HL-60/S4 (cell line): ENCODE results near the gene PIK3R1.

Experiments
- in situ Hi-C: fragments of 300-500 bp; cut with MboI; formaldehyde crosslinking; loops from 2 replicates; pipeline ENCODE4 v1.14.3; 2022; ENCODE audit warnings: low sequenced_read_pairs

The PIK3R1 gene

DNA sequence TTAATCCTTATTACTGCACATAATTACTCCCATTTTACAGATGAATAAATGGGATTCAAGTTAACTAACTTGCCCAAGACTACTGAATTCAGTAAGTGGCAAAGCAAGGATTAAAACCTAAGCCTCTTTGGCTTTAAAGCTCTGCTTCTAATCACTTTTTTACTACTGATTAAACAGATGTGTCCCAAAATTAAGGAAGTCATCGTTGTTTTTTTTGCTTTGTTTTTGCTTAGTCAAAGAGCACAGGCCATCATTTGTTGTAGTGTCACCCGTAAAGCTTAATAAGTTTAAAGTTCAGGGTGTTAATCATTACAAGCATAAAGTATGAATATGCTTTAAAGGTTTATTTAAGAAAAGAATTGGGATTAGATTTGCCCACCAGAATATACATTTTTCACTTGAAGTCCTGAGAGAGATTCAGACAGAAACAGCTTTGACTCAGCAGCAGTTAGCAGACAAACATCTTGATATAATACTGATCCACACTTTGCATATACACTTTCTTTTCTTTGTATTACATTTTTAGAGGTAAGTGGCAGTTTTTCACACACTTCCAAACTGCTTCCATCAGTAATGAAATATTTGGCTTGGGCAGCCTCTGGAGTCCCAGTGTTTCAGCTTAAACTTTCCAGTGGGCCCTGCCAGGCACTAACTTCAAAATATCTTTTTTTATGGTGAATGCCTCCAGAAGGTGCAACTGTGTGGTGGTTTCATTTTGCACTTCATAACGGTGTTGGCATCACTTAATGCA lies 52.7 kb downstream of the PIK3R1 start:
- in situ Hi-C loops: loop anchor here (25.0 kb wide), 1 partner anchor 1031 kb away; no protein-coding TSS in a partner anchor

DNA sequence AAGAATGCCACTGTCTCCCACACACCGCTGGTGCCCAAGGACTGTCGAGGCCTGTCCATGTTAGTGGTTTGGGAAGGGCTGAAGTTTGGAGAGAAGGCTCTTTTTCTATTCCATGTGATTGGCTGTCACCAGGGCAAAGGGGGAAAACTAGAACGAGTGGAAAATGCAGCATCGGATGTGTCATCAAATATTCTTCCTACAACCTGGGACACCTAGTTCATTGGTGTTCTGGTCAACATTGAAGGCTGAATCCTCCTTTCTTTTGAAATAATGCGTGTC lies 53.2 kb downstream of the PIK3R1 start:
- in situ Hi-C loops: loop anchor here (25.0 kb wide), 1 partner anchor 1031 kb away; no protein-coding TSS in a partner anchor

DNA sequence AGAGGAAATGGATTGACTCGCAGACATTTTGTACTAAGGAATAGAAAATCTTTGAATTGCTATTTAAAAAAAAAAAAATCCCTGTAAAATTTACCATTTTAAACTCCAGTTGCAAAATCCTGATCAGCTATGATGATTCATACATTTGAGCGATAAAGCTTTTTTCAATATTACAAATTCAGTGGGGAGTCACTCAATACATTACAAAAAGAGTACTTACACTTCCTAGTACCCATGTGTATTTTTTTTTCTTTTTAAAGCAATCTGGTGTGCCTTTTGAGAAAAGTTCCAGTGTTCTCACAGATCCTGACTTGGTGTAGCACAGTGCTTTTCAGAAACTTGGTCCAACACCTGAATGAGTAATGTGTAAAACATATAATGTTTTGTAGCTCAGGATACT lies 54.3 kb downstream of the PIK3R1 start:
- in situ Hi-C loops: loop anchor here (25.0 kb wide), 1 partner anchor 1033 kb away; no protein-coding TSS in a partner anchor

DNA sequence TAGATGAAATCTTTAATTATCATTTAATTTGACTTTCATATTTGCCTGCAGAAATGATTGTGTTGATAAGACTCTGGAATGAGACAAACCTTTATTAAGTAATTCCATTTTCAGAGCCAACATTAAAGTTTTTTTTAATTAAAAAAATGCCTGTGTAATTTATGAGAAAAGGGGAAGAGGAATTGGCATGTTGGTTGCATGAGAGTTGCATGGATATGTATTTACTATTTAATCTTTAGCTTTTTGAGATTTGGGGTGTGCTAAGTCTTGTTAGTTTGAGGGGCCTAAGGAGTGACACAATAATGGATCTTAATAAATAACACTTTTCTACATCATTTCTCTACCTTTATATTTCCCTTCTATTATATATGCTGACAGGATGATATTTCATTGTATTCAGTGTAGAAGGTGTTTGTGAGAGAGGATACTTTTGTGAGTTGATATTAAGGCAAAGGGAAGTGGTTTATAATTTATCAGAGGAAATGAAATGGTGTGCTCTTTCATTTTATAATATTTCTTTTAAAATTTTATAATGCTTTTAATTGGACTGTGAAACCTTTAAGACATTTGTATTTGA lies 54.9 kb downstream of the PIK3R1 start:
- in situ Hi-C loops: loop anchor here (25.0 kb wide), 1 partner anchor 1033 kb away; no protein-coding TSS in a partner anchor

DNA sequence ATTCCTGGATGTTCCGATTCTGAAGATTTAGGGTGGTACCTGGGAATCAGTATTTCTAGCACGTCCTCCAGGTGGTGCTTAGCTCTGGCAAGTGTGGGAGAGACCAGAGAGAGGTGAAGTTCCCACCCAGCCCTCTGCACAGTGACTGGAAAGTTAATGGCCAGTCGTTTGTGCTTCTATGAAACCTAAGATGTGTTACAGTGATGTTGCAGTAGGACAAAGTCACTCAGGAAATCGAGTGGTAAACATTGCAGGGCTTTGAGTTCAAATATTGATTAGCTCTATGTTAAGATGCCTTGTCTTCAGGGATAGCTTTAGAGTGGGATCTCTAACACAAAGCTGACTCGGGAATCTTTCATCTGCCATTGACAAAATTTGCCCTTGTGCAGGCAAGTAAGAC lies 55.6 kb downstream of the PIK3R1 start:
- in situ Hi-C loops: loop anchor here (25.0 kb wide), 1 partner anchor 1034 kb away; no protein-coding TSS in a partner anchor

DNA sequence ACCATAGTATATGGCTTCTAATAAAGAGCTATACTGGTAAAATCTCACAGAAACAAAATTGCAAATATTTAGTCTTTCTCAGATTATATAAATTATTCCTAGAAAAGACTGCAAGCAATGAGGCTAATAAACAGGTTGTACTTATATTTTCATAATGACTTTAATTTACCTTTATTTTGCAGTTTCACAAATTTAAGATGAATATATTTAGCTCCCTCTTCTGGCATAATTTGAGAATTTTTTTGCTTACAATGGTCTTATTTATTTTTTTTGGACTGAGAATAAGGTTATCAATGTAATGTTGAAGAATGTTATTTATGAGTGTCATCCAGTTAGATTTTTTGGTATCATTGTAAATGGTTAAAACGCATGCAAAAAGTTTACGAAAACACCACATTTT lies 56.7 kb downstream of the PIK3R1 start:
- in situ Hi-C loops: loop anchor here (25.0 kb wide), 1 partner anchor 1035 kb away; no protein-coding TSS in a partner anchor

DNA sequence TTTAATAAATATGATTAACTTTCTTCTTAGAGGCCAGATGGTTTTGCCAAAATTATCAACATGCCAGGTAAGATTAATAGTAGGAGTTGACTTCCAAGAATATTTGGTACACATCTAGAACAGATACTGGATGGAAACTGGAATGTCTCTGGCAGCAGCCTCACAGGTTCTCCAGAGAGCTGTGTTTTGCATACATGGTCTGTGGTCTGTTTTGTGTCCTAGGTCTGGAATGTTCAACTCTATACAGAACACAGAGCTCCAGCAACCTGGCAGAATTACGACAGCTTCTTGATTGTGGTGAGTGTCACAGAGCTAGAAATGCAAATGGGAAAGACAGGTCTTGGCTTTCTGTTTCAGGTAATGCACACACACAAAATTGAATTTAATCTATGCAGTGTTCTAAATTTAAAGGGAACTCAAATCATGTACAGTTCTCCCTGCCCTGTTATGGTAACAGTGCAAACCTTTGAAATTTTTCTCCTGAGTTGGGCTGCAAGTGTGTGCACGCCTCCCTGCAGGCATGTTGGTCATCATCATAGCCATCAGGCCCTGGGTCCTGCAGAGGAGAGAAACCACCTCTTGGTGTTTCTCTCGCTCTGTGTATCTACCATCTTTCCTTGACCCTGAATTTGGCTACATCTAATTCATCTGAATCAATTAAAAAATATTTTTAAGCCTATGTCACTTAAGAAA lies 58.3 kb downstream of the PIK3R1 start:
- in situ Hi-C loops: loop anchor here (25.0 kb wide), 1 partner anchor 1037 kb away; no protein-coding TSS in a partner anchor

DNA sequence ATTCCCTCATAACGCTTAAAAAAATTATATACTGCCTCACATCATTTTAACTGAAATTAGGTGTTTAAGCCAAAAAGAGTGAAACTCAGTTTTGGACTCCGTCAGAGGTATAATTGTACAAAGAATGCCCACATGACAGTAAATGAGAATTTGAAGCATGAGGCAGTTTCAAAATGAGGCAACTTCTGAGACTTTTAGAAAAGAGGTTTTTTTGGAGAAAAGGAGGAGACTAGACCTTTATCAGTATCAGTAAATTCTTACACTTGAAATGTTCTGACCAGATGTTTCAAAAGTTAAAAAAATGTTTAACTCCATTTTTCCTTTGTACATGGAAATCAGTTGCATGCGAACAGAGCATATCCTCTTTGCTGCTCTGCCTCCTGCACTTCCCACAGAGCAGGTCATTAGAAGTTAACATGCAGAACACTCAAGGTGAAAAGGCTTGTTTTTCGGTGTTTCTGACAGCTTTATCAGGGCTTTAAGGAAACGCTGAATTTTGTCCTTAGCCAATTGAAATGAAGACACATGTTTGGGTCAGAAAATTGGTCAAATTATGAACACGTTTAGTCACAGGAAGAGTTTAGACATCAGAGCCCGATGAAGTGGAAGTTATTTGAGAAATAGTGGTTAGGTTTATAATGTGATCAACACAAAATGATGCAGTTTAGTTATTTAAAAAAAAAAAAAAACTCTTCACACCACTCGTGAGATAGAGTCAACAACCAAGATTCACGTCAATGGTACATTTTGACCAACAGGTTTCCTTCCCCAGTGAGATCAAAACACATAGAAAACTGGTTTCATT lies 59.5 kb downstream of the PIK3R1 start:
- in situ Hi-C loops: loop anchor here (25.0 kb wide), 2 partner anchors 187 to 1038 kb away; no protein-coding TSS in a partner anchor

DNA sequence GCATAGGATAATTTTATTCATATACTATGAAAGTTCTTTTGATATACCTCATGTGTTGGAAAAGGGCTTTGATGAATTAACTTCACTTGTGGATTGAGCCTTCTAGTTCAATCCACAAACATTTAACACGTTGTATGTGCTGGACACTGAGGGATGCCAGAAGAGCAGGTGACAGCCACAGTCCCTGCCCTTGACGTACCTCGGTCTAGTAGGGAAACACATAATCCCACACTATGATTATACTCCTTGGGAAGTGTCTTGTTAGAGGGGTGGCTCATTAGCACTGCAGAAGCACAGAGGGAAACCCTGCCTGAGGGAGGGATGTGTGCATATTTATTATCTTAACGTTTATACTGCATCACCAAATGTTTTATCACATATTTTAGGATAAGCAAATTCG lies 61.2 kb downstream of the PIK3R1 start:
- in situ Hi-C loops: loop anchor here (25.0 kb wide), 1 partner anchor 186 kb away; no protein-coding TSS in a partner anchor

DNA sequence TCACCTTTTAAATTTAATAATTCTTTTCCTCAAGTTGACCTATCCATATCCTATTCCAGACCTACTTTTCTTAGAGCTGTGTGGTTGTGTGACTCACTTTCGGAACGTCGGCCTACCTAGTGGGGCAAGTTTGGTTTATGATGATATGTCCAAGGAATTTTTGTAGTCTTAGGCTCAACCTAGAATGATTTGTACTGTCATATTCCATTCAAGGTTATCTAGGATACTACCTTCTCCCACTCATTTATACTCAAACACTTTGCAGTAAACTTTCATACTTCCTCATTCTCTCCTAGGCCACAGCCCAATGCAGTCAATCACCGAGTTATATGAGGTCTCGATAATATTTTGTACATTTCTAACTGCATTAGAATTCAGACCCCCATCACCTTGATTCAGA lies 61.9 kb downstream of the PIK3R1 start:
- in situ Hi-C loops: loop anchor here (25.0 kb wide), 1 partner anchor 185 kb away; no protein-coding TSS in a partner anchor

DNA sequence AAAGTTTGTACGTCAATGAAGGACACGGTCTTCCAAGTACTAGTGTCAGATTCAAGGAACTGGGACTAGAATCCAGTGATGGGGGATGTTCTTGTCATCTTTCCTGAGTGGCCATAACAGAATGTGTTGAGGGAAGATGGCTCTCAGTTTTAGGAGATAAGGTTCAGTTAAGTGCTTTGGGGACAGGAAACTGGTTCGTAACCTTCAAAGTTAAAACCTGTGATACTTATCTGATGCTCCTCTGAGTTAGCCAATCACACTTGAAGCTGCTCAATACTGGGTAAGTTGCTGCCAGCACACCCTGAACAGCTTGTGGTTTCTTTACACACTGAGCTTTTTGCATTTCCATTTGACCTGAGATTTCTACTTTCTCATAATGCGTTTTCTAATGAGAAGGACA lies 64.4 kb downstream of the PIK3R1 start:
- in situ Hi-C loops: loop anchor here (25.0 kb wide), 1 partner anchor 182 kb away; no protein-coding TSS in a partner anchor

DNA sequence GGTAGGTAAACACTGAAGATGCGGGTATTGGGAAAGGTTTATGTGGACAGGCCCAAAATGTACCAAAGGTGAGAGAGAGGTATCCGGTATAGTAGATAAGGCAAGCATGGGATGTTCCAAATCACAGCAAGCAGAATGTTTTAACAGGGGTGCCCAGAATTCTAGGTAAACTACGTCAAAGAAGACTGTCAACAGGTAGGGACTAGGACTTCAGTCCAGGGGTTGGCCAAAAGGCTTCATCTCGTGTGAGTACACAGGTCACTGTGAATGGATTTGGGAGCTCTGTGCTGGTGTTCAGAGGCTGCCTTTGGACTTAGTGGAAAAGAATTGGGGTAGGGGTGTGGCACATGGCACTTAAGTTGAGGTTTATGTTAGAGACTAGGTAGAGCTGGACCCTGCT lies 66.4 kb downstream of the PIK3R1 start:
- in situ Hi-C loops: loop anchor here (25.0 kb wide), 1 partner anchor 180 kb away; no protein-coding TSS in a partner anchor

DNA sequence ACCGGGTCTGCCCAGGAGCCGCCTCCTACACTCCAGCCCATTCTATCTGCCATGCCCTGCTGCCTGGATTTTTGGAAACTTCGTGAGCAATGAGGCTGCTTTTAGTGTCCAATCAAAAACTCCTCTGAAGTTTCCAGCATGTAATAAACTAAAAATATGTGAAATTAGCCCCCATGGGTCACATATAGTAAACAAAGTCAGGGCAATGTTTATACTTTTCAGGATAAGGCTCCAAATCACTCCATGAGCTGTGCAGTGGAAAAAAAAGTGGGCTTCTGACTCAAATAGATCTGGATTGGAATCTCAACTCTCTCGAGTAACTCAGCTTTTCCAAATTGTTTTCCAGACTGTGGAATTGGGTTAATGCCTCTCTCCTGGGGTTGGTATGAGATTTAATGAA lies 68.2 kb downstream of the PIK3R1 start:
- in situ Hi-C loops: loop anchor here (25.0 kb wide), 1 partner anchor 179 kb away; no protein-coding TSS in a partner anchor

DNA sequence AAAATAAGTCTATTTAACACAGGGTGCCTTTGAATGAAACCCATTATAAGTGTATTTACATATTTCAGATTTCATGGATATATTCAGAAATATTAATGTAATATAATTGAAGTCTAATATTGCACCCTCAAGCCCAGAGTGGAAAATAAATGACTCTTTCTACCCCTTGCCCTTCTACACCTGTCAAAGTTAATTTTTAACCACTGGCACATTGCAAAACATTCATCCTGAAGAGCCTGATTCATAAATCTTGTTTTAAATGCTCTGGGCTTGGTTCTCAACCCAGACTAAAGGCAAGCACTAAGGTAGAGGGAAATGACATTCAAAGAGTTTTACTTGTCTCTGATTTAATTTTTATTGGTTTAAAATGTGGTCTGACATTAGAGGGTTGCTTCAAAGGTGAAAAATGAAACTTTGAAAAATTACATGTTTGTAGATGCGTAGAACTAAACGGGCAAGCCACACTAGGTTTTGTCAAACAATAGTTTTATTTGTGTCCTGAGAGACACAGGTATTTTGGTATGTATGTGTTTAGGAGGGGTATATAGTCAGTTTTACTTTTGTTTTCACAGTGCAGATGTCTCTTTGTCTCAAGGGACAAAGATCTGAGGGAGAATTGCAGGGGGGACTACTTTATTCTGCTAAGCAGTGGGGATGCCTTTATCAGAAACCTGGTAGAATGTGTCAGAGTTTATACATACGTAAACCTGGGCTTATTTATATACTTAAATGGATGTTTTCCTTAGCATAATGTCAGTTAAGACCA lies 69.7 kb downstream of the PIK3R1 start:
- in situ Hi-C loops: loop anchor here (25.0 kb wide), 1 partner anchor 177 kb away; no protein-coding TSS in a partner anchor

DNA sequence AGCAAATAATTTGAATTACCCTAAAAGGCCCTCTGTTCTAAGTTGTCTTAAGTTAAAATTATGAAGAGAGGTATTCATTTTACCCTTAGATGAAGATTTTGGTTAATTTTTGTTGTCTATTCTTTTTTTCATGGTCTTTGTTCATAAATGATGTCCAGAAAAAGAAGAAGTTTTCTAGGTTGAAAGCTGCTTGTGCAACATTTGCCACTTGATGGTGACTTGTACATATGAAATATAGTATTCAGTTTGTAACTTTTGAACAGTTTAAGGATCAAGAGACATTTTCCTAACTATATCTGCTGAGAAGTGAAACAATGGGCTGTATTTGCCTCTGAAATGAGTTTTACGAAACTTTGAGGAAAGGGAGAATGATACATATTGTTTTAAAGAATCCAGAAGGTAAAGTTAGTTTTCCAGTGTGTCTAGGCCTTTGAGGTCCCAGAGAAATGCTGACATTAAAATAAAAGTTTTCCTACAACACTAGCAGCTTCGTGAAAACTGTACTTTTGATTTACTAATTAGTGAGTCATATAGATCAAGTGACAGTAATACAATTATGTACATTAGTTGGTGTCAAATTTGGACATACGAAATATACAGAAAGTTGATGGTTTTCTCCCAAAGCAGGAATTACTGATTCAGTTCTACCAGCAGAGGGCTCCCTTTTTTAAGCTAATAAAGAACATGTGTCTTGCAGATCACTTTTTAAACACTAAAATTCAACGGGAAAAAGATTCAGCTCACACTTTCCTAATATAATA lies 70.5 kb downstream of the PIK3R1 start:
- in situ Hi-C loops: loop anchor here (25.0 kb wide), 1 partner anchor 176 kb away; no protein-coding TSS in a partner anchor

DNA sequence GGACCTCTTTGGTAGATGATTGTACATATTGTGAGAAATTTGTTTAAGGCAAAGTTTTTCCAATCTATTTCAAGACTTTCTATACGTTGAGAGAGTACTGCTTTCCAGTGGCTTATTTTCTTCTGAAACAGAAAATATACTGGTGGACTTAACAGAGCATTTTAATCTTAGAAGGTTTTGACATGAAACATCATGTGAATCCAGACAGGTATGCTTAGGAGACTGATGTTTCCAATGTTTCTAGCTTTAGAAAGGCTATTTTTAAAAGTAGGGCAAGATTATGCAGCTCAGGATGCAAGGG lies 71.0 kb downstream of the PIK3R1 start:
- in situ Hi-C loops: loop anchor here (25.0 kb wide), 1 partner anchor 176 kb away; no protein-coding TSS in a partner anchor

DNA sequence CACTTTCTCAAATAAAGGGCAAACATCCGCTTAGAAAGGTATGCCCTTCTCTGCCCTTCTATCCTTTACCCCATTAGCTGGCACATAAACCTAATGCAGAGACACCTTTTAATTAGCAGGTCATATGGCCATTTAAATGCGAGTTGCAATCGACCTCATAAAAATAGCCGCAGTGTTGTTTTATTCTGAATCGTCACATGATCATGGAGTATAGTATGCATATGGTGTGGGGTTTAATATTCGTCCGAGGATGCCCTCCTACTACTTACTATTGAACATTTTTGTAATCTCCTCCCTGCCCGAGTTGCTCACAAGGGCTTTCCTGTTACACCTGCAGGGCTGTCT lies 72.0 kb downstream of the PIK3R1 start:
- in situ Hi-C loops: loop anchor here (25.0 kb wide), 1 partner anchor 175 kb away; no protein-coding TSS in a partner anchor

DNA sequence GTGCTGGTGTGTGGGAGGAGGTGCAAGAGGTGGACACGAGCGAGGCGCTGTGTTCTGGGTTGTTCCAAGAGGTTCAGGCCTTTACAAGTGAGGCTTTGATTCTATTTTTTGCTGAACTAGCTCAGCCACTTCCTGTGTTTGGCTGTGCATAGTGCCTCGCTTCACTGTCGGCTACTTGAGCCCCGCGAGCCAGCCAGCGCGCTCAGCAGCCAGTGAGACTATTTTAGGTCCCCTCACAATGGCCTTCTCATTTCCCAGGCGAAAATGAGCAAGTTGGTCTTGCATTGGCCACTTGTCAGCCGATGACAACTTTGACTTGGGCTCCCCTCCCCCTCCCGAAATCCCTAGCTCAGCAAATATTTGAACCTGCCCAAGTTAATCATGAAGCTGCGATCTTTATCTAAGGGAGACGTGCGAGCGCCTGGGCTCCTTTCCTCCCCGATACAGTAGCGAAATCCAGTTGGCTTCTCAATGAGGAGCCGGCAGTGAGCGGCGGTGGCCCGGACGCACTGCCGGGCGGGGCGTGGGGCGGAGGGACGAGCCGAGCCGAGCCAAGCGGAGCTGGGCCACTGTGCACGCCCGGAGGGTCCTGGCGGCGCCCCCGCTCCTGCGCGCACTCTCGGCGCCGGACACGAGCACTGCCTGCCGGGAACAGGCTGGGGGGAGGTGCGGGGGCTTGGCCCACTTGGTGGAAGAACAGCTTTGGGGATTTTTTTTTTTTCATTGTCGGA lies 72.6 kb downstream of the PIK3R1 start:
- in situ Hi-C loops: loop anchor here (25.0 kb wide), 1 partner anchor 174 kb away; no protein-coding TSS in a partner anchor
